Hepatocyte (in vitro differentiated cells): ENCODE measurements around the gene AMBP. TPM values are rescaled to one million over a fixed set of nuclear protein-coding genes. Genes with fewer than 3 reads are reported as not detected.

ENCODE experiments used
- DNase-seq: peaks from one replicate; pipeline ENCODE4 v3.0.0-alpha.2; 2016; ENCODE audit warnings: low spot score
- H2AFZ ChIP-seq: fragments of 200-600 bp; sonication (generic); 2 replicates; pipeline ENCODE4 v1.6.0; 2016; ENCODE audit warnings: antibody characterized with exemption, mild to moderate bottlenecking
- H3K27ac ChIP-seq: fragments of 200-600 bp; sonication (generic); 2 replicates; pipeline ENCODE4 v1.5.1; 2016; ENCODE audit warnings: mild to moderate bottlenecking
- H3K27me3 ChIP-seq: fragments of 200-600 bp; sonication (generic); 2 replicates; pipeline ENCODE4 v1.6.1; 2016
- H3K36me3 ChIP-seq: fragments of 200-600 bp; sonication (generic); replicated peaks from 2 replicates; pipeline ENCODE4 v1.5.1; 2016; ENCODE audit warnings: low read depth; ENCODE audit not compliant: insufficient read depth
- H3K4me1 ChIP-seq: fragments of 200-600 bp; sonication (generic); 2 replicates; pipeline ENCODE4 v1.5.1; 2016; ENCODE audit warnings: mild to moderate bottlenecking, moderate library complexity; ENCODE audit not compliant: insufficient read depth
- H3K4me2 ChIP-seq: fragments of 200-600 bp; sonication (generic); 2 replicates; pipeline ENCODE4 v1.6.0; 2016
- H3K4me3 ChIP-seq: fragments of 200-600 bp; sonication (generic); 2 replicates; pipeline ENCODE4 v1.5.1; 2016; ENCODE audit warnings: mild to moderate bottlenecking
- H3K79me2 ChIP-seq: fragments of 200-600 bp; sonication (generic); 2 replicates; pipeline ENCODE4 v1.6.0; 2017; ENCODE audit warnings: mild to moderate bottlenecking
- H3K9me2 ChIP-seq: fragments of 200-600 bp; sonication (generic); replicated peaks from 2 replicates; pipeline ENCODE4 v1.6.0; 2017; ENCODE audit warnings: mild to moderate bottlenecking; ENCODE audit not compliant: insufficient read depth
- H3K9me3 ChIP-seq: fragments of 200-600 bp; sonication (generic); 2 replicates; pipeline ENCODE4 v1.5.1; 2016; ENCODE audit warnings: low read depth, mild to moderate bottlenecking
- H4K20me1 ChIP-seq: fragments of 200-600 bp; sonication (generic); 2 replicates; pipeline ENCODE4 v1.6.0; 2016; ENCODE audit warnings: mild to moderate bottlenecking; ENCODE audit not compliant: insufficient read depth, poor library complexity, severe bottlenecking
- CTCF ChIP-seq: fragments of 200-600 bp; sonication (generic); IDR thresholded peaks from 2 replicates; pipeline ENCODE4 v1.5.1; 2016; ENCODE audit warnings: antibody characterized with exemption, mild to moderate bottlenecking; ENCODE audit not compliant: poor library complexity
- EZH2 ChIP-seq: fragments of 200-600 bp; sonication (generic); IDR thresholded peaks from 2 replicates; pipeline ENCODE4 v1.6.1; 2016; ENCODE audit warnings: antibody characterized with exemption, mild to moderate bottlenecking, borderline replicate concordance
- EZH2phosphoT487 ChIP-seq: fragments of 200-600 bp; sonication (generic); IDR thresholded peaks from one replicate; pipeline ENCODE4 v1.6.1; 2018; ENCODE audit warnings: antibody characterized with exemption, mild to moderate bottlenecking, low read depth, moderate library complexity; ENCODE audit not compliant: unreplicated experiment, severe bottlenecking
- WGBS: methylation state at CpG from one replicate; pipeline ENCODE4 v1.1.6; 2016; ENCODE audit warnings: low lambda C conversion rate; ENCODE audit errors: missing lambda C conversion rate; 5-methylcytosine and 5-hydroxymethylcytosine counted together
- polyA plus RNA-seq: library from polyadenylated mRNA; unstranded; fragments of >200 nt; fragmentation: Nextera tagmentation; extraction: Ambion mirVana; gene quantifications from 2 replicates; pipeline ENCODE4 v1.2.1, GENCODE V29; 2016
- total RNA-seq: library from RNA; depleted of rRNA; stranded (reverse); fragments of >200 nt; gene quantifications from 2 replicates; pipeline ENCODE4 v1.2.3, GENCODE V29; 2014

AMBP gene
- total and polyA plus RNA-seq, 2 experiments from 2014 or later, result 713 to 833 TPM

GRCh38 chr9:114091711-114092110 is 13.6 kb upstream of the AMBP start:
- Histone ChIP-seq H3K27me3 (no peaks in the 10 kb centered on the region), H3K9me3 (no peaks in the 10 kb centered on the region), H4K20me1 (no peaks in the 10 kb centered on the region), H3K4me3 (no peak overlapping the region), H3K27ac (no peak overlapping the region), H2AFZ (no peak overlapping the region), H3K79me2 (no peaks in the 10 kb centered on the region), H3K36me3 (no peaks in the 10 kb centered on the region), H3K4me1 (no peaks in the 10 kb centered on the region), H3K4me2 (no peak overlapping the region), H3K9me2 (no peaks in the 10 kb centered on the region)
- DNase-seq, result no peak
- 88% methylated on average over 8 of the region's 8 CpGs for WGBS
- TF ChIP-seq EZH2phosphoT487, result no peak
- TF ChIP-seq EZH2, result no peak
- no peak for TF ChIP-seq CTCF

GRCh38 chr9:114090798-114091197 is 12.7 kb upstream of the AMBP start:
- Histone ChIP-seq H3K79me2 (no peaks in the 10 kb centered on the region), H3K9me3 (no peaks in the 10 kb centered on the region), H2AFZ (no peak overlapping the region), H3K4me3 (no peak overlapping the region), H3K4me2 (no peak overlapping the region), H3K9me2 (no peaks in the 10 kb centered on the region), H4K20me1 (no peaks in the 10 kb centered on the region), H3K4me1 (no peaks in the 10 kb centered on the region), H3K27me3 (no peaks in the 10 kb centered on the region), H3K36me3 (no peaks in the 10 kb centered on the region), H3K27ac (no peak overlapping the region)
- TF ChIP-seq EZH2phosphoT487, result no peak
- no peak for TF ChIP-seq CTCF
- no peak for TF ChIP-seq EZH2
- 93% methylated on average over 4 of the region's 4 CpGs for WGBS
- no peak for DNase-seq

GRCh38 chr9:114089206-114089840 is 11.2 kb upstream of the AMBP start:
- H3K36me3 ChIP-seq, result no peaks in the 10 kb centered on the region
- H3K27ac ChIP-seq, result no peak overlapping the region
- no peaks in the 10 kb centered on the region for H3K27me3 ChIP-seq
- H4K20me1 ChIP-seq, result no peaks in the 10 kb centered on the region
- WGBS, result 92% methylated on average over 4 of the region's 4 CpGs
- no peak overlapping the region for H3K4me2 ChIP-seq
- no peaks in the 10 kb centered on the region for H3K9me2 ChIP-seq
- no peak overlapping the region for H2AFZ ChIP-seq
- DNase-seq, result no peak
- no peak overlapping the region for H3K4me3 ChIP-seq
- TF ChIP-seq EZH2phosphoT487 (no peak), EZH2 (no peak), CTCF (no peak)
- H3K9me3 ChIP-seq, result no peaks in the 10 kb centered on the region
- no peaks in the 10 kb centered on the region for H3K79me2 ChIP-seq
- no peaks in the 10 kb centered on the region for H3K4me1 ChIP-seq
